ENCODE measurements around the gene TK2.
"Not testable (repeated sequence)": the region's sequence is repeated elsewhere in the genome, so short reads cannot be mapped to it uniquely, and the experiment has no call there.

TK2 gene

GRCh38 chr16:66569827-66570405 lies 20.0 kb upstream of the TK2 start:
- no peak for DNase-seq

DNA sequence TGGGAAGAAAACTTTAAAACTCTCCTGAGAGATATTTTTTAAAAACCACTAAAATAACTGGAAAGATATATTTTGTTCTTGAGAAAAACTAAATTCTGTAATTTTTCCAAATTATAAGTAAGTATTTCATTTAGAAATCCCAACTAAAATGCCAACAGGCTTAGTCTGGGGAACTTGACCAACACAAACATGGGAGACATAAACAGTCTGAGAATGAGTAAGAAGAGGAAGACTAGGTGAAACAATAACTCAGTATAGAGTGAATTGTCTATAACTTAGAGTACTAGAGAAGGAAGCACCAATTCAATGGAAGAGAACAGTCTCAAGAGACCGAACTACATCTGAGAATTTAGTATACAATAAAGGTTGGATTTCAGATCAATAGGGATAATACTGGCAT lies 19.2 kb upstream of the TK2 start:
- DNase-seq, result no peak

- no peak for DNase-seq
Measured at GRCh38 chr16:66568355-66568754, 18.4 kb upstream of the TK2 start.

DNA sequence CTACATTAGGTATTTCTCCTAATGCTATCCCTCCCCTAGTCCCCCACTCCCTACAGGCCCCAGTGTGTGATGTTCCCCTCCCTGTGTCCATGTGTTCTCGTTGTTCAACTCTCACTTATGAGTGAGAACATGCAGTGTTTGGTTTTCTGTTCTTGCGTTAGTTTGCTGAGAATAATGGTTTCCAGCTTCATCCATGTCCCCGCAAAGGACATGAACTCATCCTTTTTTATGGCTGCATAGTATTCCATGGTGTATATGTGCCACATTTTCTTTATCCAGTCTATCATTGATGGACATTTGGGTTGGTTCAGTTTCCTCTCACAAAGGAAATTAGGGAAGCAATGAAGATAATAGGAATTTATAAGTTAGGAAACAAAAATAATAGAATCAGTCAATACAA lies 17.3 kb upstream of the TK2 start:
- not testable (repeated sequence) for DNase-seq

GRCh38 chr16:66566051-66566901 lies 16.4 kb upstream of the TK2 start, which contains the start of gene CMTM1:
TSS of gene CMTM1 (plus strand) at chr16:66566439. CDS start at chr16:66566514, 75 bp downstream.
- no peak for DNase-seq

DNA sequence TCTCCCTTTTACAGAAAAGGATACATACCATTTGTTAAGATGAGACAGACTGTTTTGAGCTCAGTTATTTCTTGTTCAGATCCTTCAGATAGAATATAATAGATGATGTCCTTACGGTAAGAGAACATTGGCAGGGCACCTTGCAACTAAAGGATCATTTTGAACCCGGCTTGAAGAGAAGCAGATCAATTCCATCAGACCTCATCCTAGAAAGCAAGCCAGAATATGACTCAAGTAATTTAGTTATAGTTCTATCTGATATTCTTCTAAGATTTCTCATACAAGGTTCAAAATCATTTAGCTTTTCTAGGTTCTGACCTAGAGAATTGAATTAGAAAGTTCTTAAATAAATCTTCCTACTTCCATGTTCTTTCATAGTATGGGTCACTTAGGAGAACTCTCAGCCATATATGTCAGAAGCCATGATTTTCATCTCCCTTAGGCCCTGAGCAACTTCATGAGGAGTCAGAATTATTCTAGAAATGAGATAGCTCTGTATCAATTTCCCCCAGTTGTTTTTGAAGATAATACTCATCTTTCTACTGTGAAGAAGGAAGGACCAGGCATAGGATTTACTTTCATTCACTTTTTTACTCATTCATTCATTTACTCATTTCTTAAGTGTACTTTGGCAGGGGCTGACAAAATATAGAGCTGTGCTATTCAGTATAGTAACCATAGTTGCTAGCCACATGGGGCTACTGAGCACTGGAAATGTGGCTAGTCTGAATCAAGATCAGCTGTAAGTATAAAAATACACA lies 13.8 kb upstream of the TK2 start:
- DNase-seq, result no peak

- no peak for DNase-seq
Measured at GRCh38 chr16:66562986-66563385, 13.1 kb upstream of the TK2 start.

- no peak for DNase-seq
Measured at GRCh38 chr16:66562409-66562808, 12.5 kb upstream of the TK2 start.

DNA sequence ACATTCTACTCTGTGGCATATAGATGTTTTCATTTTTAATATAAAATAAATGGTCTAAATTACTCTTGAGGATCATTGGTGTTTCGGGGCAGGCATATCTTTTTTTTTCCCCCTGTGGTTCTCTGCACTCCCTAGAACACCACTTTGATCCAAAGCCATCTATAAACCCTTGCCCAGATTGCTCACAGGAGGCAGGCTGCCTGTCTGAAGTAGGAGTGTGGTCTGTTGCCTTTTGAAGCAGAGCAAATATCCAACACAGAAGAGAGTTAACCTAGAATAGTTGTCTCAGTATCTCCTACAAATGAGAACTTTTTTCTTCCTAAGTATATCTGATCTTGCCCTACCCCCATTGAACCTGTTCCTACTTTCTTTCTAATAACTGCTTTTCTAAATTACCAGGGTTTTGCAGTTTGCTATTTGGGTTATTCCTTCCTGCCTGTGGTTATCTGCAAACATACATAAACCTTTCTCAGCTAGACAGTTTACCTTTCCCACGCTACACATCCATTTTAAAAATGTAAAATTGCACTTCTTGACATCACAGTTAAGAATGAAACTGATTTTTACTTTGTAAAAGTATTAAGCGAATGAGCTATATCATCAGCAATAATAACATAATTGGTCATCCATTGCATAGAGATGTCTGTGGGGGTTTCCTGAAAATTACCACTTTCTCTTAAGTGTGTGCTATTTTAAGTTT lies 11.6 kb upstream of the TK2 start:
- DNase-seq, result no peak

GRCh38 chr16:66560107-66560506 lies 10.2 kb upstream of the TK2 start:
- DNase-seq, result no peak

DNA sequence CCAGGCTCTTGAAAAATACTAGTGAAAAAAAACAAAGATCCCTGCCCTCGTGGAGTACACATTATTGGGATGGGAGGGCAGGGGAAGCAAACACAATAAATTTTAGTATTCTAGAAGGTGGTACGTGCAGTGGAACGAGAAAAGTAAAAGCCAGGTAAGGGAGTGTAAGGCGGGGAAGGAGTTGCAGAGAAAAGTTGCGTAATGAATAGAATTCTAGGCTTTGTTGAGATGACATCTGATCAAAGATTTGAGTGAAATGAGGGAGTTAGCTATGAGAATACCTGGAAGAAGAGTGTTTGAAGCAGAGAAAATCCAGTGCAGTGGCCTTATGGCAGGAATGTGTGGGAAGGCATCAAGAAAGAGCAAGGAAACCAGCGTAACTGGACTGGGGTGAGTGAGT lies 4.6 kb upstream of the TK2 start:
- no peak for DNase-seq

- no peak for DNase-seq
Measured at GRCh38 chr16:66554021-66554420, 4.1 kb upstream of the TK2 start.

- DNase-seq, result no peak
Measured at GRCh38 chr16:66553223-66553622, 3.3 kb upstream of the TK2 start.

- peak; percentile 90 to 93 for DNase-seq
Measured at GRCh38 chr16:66552286-66553177, 2.6 kb upstream of the TK2 start, which contains the start of gene CKLF. TSS of gene CKLF (plus strand) at chr16:66552576. CDS start at chr16:66552716, 140 bp downstream.

GRCh38 chr16:66551788-66552285 lies 1.9 kb upstream of the TK2 start:
- DNase-seq, result no peak

GRCh38 chr16:66551348-66551759 lies 1.4 kb upstream of the TK2 start:
- peak; percentile 42 to 52 for DNase-seq

GRCh38 chr16:66548868-66549267 lies 1.1 kb downstream of the TK2 start:
- no peak for DNase-seq

- DNase-seq, result no peak
Measured at GRCh38 chr16:66548068-66548467, 1.9 kb downstream of the TK2 start.

GRCh38 chr16:66547101-66547989 lies 2.6 kb downstream of the TK2 start:
- no peak for DNase-seq

DNA sequence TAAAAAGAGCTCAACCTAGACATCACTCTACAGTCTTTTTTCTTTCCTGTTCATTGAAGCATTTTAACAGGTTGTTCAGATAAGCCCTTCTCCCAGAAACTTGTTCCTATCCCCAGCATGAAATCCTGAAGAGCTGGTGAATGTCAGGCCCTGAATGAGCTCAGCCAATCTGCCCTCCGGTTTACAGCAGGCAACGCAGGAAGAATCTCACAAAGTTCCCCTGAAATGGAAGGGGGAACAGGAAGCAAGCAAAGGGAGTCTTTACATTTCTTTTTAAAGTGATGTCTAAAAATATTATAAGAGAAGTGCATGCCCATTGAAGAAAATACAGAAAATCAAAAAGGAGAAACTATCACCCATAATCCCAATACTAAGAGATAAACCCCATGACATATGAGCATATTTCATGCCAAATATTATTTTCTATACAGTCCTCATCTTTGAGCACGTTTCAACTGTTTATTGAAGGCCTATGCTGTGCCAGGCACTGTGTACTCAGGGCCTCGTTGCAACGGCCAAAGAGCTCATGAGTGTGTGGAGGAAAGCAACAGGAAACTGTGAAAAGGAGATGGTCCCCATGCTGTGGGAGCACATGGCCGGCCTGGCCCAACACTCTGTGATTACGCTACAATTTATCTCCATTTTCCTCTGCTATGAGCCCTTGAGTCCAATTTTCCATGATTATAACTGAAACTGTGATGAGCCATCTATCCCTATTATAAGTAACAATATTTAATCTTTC lies 5.7 kb downstream of the TK2 start:
- no peak for DNase-seq
